OCI-LY7 (cell line): ENCODE measurements around the gene ZNF627. TPM values are rescaled to one million over a fixed set of nuclear protein-coding genes. Genes with fewer than 3 reads are reported as not detected.
A peak's percentile ranks its signal among the peaks of the same experiment; 100 is the strongest.
"Not testable (repeated sequence)": the region's sequence is repeated elsewhere in the genome, so short reads cannot be mapped to it uniquely, and the experiment has no call there.

ENCODE experiments used
- BruUV-seq: library from RNA; stranded (reverse); fragments of 400-500 nt; replicated peaks from 2 replicates; lab custom pipeline; 2021; lab: Mats Ljungman, UMichigan
- CTCF ChIA-PET: fragments of 300-600 bp; sonication (Branson Sonifier 250); formaldehyde crosslinking; loops from one replicate; lab custom pipeline; 2022; ENCODE audit warnings: antibody characterized with exemption; ENCODE audit not compliant: unreplicated experiment; lab: Charles Lee
- POLR2A ChIA-PET: fragments of 300-600 bp; sonication (Branson Sonifier 250); formaldehyde crosslinking; loops from one replicate; lab custom pipeline; 2022; ENCODE audit warnings: antibody characterized with exemption; lab: Charles Lee
- DNase-seq: peaks from one replicate; pipeline ENCODE4 v3.0.0-alpha.2; 2015; ENCODE audit warnings: low spot score
- H2AFZ ChIP-seq: fragments of 200-600 bp; sonication (generic), shearing (Covaris generic); 2 replicates; pipeline ENCODE4 v1.6.1; 2014; ENCODE audit warnings: mild to moderate bottlenecking, antibody characterized with exemption, low read length, moderate library complexity
- H3K27ac ChIP-seq: fragments of 200-600 bp; sonication (generic); 2 replicates; pipeline ENCODE4 v1.5.1; 2014; ENCODE audit warnings: mixed run types, low read depth, mild to moderate bottlenecking, moderate library complexity, low read length, inconsistent platforms; ENCODE audit not compliant: poor library complexity, severe bottlenecking
- H3K36me3 ChIP-seq: fragments of 200-600 bp; sonication (generic); 2 replicates; pipeline ENCODE4 v1.6.1; 2014; ENCODE audit warnings: mild to moderate bottlenecking, antibody characterized with exemption, low read length, moderate library complexity, mixed read lengths; ENCODE audit not compliant: insufficient read depth
- H3K4me1 ChIP-seq: fragments of 200-600 bp; sonication (generic); 2 replicates; pipeline ENCODE4 v1.5.1; 2014; ENCODE audit warnings: mild to moderate bottlenecking, low read length; ENCODE audit not compliant: insufficient read depth, poor library complexity, severe bottlenecking
- H3K4me2 ChIP-seq: fragments of 200-600 bp; sonication (generic); 2 replicates; pipeline ENCODE4 v1.6.1; 2014; ENCODE audit warnings: mild to moderate bottlenecking, low read length
- H3K4me3 ChIP-seq: fragments of 200-600 bp; sonication (generic); 2 replicates; pipeline ENCODE4 v1.5.1; 2014; ENCODE audit warnings: mild to moderate bottlenecking, low read depth, low read length; ENCODE audit not compliant: poor library complexity, severe bottlenecking
- H3K79me2 ChIP-seq: fragments of 200-600 bp; sonication (generic); 2 replicates; pipeline ENCODE4 v1.6.1; 2016; ENCODE audit warnings: low read depth, mild to moderate bottlenecking, low read length, moderate library complexity, mixed read lengths; ENCODE audit not compliant: insufficient read depth
- H3K9me2 ChIP-seq: fragments of 200-600 bp; sonication (generic); 2 replicates; pipeline ENCODE4 v1.6.1; 2016; ENCODE audit warnings: mild to moderate bottlenecking, low read length, mixed read lengths; ENCODE audit not compliant: insufficient read depth
- H3K9me3 ChIP-seq: fragments of 200-600 bp; sonication (generic); 2 replicates; pipeline ENCODE4 v1.6.1; 2014; ENCODE audit warnings: mild to moderate bottlenecking, mixed run types, low read length, mixed read lengths
- H4K20me1 ChIP-seq: fragments of 200-600 bp; sonication (generic); 2 replicates; pipeline ENCODE4 v1.6.1; 2014; ENCODE audit warnings: mild to moderate bottlenecking, antibody characterized with exemption, low read length, moderate library complexity, mixed read lengths; ENCODE audit not compliant: insufficient read depth
- EZH2phosphoT487 ChIP-seq: fragments of 200-600 bp; sonication (generic); IDR thresholded peaks from 2 replicates; pipeline ENCODE4 v1.6.1; 2018; ENCODE audit warnings: low read depth, borderline replicate concordance, mild to moderate bottlenecking, mixed run types, antibody characterized with exemption, low read length, moderate library complexity, mixed read lengths
- intact Hi-C: fragments of 100-400 bp; cut with micrococcal nuclease; formaldehyde crosslinking; loops from one replicate; pipeline ENCODE4 v1.10.0; 2022; ENCODE audit not compliant: unreplicated experiment
- total RNA-seq, 2 experiments: library from RNA; depleted of rRNA in 1 of 2; stranded (reverse); fragments of >200 nt in 1 of 2; shearing (Covaris generic) in 1 of 2; gene quantifications; 2 replicates each; pipeline ENCODE4 v1.2.3, GENCODE V29; 2014 to 2022
- TF ChIP-seq, protein P1 (sequence below): fragments of 200-600 bp; sonication (generic); conservative IDR thresholded peaks from 2 replicates; pipeline ENCODE4 v1.5.1; 2014; ENCODE audit warnings: mild to moderate bottlenecking, antibody characterized with exemption, low read length, moderate library complexity, mixed read lengths

The ZNF627 gene
- total RNA-seq, 2 experiments from 2014 or later: 11.0 to 16.8 TPM

DNA sequence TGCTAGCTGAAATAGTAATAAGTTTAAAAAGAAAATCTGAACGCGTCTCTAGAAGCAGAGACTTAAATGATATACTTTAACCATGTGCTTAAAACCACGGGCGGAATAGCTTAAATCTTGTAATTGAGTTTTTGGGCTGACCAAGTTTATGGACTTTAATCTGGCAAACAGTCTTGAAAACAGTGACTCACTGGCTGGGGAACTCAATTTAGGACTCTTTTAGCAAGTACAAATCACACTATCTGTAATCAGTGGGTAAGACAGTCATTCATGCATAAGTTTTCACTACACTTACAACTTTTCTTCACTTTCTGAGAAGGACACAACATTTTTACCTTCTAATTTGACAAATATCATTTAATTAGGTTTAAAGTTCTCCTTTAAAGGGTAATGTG is 26.8 kb downstream of the ZNF627 start:
- no peaks in the 10 kb centered on the region for H3K9me2 ChIP-seq
- no peaks in the 10 kb centered on the region for H3K79me2 ChIP-seq
- H3K27ac ChIP-seq: no peak overlapping the region
- H3K9me3 ChIP-seq: no peaks in the 10 kb centered on the region
- BruUV-seq: no TSS peak
- no peak for DNase-seq
- H4K20me1 ChIP-seq: no peaks in the 10 kb centered on the region
- peaks cover 8% of the 10 kb centered on the region for H3K4me1 ChIP-seq
- TF ChIP-seq EZH2phosphoT487: no peak
- TF ChIP-seq, protein P1, sequence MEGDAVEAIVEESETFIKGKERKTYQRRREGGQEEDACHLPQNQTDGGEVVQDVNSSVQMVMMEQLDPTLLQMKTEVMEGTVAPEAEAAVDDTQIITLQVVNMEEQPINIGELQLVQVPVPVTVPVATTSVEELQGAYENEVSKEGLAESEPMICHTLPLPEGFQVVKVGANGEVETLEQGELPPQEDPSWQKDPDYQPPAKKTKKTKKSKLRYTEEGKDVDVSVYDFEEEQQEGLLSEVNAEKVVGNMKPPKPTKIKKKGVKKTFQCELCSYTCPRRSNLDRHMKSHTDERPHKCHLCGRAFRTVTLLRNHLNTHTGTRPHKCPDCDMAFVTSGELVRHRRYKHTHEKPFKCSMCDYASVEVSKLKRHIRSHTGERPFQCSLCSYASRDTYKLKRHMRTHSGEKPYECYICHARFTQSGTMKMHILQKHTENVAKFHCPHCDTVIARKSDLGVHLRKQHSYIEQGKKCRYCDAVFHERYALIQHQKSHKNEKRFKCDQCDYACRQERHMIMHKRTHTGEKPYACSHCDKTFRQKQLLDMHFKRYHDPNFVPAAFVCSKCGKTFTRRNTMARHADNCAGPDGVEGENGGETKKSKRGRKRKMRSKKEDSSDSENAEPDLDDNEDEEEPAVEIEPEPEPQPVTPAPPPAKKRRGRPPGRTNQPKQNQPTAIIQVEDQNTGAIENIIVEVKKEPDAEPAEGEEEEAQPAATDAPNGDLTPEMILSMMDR: no peak
- intact Hi-C loops: no loop called here
- H2AFZ ChIP-seq: no peak overlapping the region
- H3K4me3 ChIP-seq: no peak overlapping the region
- ChIA-PET CTCF (no interaction called here), POLR2A (interaction anchor here (0.6 to 1.1 kb wide), 2 partner anchors 15 to 782 kb away, joined by 4 read pairs; no protein-coding TSS in a partner anchor)
- H3K4me2 ChIP-seq: peak overlapping the region; percentile 51; the same call in 1 of the 2 replicates
- H3K36me3 ChIP-seq: no peaks in the 10 kb centered on the region

- Histone ChIP-seq H3K4me1 (peaks cover 8% of the 10 kb centered on the region), H3K27ac (no peak overlapping the region), H3K36me3 (no peaks in the 10 kb centered on the region), H3K79me2 (no peaks in the 10 kb centered on the region), H3K4me2 (no peak overlapping the region), H4K20me1 (no peaks in the 10 kb centered on the region), H3K9me2 (no peaks in the 10 kb centered on the region), H3K4me3 (no peak overlapping the region), H2AFZ (no peak overlapping the region), H3K9me3 (no peaks in the 10 kb centered on the region)
- intact Hi-C loops: no loop called here
- BruUV-seq: no TSS peak
- CTCF ChIA-PET: no interaction called here
- TF ChIP-seq, protein P1: no peak
- no peak for TF ChIP-seq EZH2phosphoT487
- DNase-seq: no peak
- POLR2A ChIA-PET: no interaction called here
Observed at GRCh38 chr19:11626252-11626651, 29.0 kb downstream of the ZNF627 start.

- no peak overlapping the region for H2AFZ ChIP-seq
- no peaks in the 10 kb centered on the region for H3K9me3 ChIP-seq
- H3K4me1 ChIP-seq: no peaks in the 10 kb centered on the region
- ChIA-PET CTCF (no interaction called here), POLR2A (no interaction called here)
- no peak overlapping the region for H3K4me2 ChIP-seq
- H3K9me2 ChIP-seq: no peaks in the 10 kb centered on the region
- no peak for TF ChIP-seq EZH2phosphoT487
- TF ChIP-seq, protein P1: no peak
- intact Hi-C loops: no loop called here
- H3K27ac ChIP-seq: no peak overlapping the region
- DNase-seq: no peak
- H4K20me1 ChIP-seq: no peaks in the 10 kb centered on the region
- no TSS peak for BruUV-seq
- H3K36me3 ChIP-seq: no peaks in the 10 kb centered on the region
- no peaks in the 10 kb centered on the region for H3K79me2 ChIP-seq
- no peak overlapping the region for H3K4me3 ChIP-seq
Observed at GRCh38 chr19:11633223-11633622, 35.9 kb downstream of the ZNF627 start.

DNA sequence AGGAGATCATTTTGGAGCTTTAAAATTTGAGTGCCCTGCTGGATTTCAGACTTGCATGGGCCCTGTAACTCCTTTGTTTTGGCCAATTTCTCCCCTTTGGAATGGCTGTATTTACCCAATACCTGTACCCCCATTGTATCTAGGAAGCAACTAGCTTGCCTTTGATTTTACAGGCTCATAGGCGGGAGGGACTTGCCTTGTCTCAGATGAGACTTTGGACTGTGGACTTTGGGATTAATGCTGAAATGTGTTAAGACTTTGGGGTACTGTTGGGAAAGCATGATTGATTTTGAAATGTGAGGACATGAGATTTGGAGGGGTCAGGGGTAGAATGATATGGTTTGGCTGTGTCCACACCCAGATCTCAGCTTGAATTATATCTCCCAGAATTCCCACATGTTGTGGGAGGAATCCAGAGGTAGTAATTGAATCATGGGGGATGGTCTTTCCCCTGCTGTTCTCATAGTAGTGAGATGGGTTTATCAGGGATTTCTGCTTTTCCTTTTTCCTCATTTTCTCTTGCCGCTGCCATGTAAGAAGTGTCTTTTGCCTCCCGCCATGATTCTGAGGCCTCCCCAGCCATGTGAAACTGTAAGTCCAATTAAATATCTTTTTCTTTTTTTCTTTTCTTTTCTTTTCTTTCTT is 36.9 kb downstream of the ZNF627 start:
- CTCF ChIA-PET, H3K79me2 ChIP-seq, H3K36me3 ChIP-seq, H2AFZ ChIP-seq, BruUV-seq, POLR2A ChIA-PET, H4K20me1 ChIP-seq, H3K4me3 ChIP-seq, H3K9me2 ChIP-seq, H3K4me1 ChIP-seq, DNase-seq, intact Hi-C loops, H3K9me3 ChIP-seq, H3K27ac ChIP-seq, H3K4me2 ChIP-seq: not testable (repeated sequence)
